Measurements from ENCODE around the gene C10orf88. TPM values are rescaled to one million over a fixed set of nuclear protein-coding genes. Genes with fewer than 3 reads are reported as not detected.

The C10orf88 gene
- total and polyA plus RNA-seq, 2 of the 13 experiments (the other 11 are each of a cell fraction or from before 2014, with no cell fraction given) = 4.6 to 11.8 TPM

GRCh38 chr10:122911889-122912484 is 42.0 kb downstream of the C10orf88 start (continued):
- peak; percentile 95 for TF ChIP-seq HMG20A (CRISPR knock-in tag; IDR thresholded peaks at IDR 0.05; ENCODE audit: borderline replicate concordance)
- TF ChIP-seq ZBTB14 (CRISPR knock-in tag; IDR thresholded peaks at IDR 0.05) = peak; percentile 77
- peak; percentile 99 for TF ChIP-seq SAFB2 (CRISPR knock-in tag; IDR thresholded peaks at IDR 0.05; ENCODE audit: borderline replicate concordance, low read depth)
- peak; percentile 65; the same call in 1 of the 3 replicates for TF ChIP-seq MXI1 (IDR thresholded peaks at IDR 0.05; ENCODE audit: borderline replicate concordance, low read depth, low read length)
- TF ChIP-seq CENPT (CRISPR knock-in tag; IDR thresholded peaks at IDR 0.05; ENCODE audit: low read depth) = peak; percentile 99
- TF ChIP-seq ZNF616 (CRISPR knock-in tag; IDR thresholded peaks at IDR 0.05; ENCODE audit: low read depth) = peak; percentile 99
- peak; percentile 99 for TF ChIP-seq ZNF776 (CRISPR knock-in tag; IDR thresholded peaks at IDR 0.05)
- TF ChIP-seq PITX1 (CRISPR knock-in tag; IDR thresholded peaks at IDR 0.05) = peak; percentile 98
- TF ChIP-seq GPN1 (CRISPR knock-in tag; IDR thresholded peaks at IDR 0.05; ENCODE audit: borderline replicate concordance) = peak; percentile 100
- peak; percentile 93 for TF ChIP-seq FOXP4 (CRISPR knock-in tag; IDR thresholded peaks at IDR 0.05)
- peak; percentile 98 for TF ChIP-seq SNAPC4 (CRISPR knock-in tag; IDR thresholded peaks at IDR 0.05)
- TF ChIP-seq THAP8 (CRISPR knock-in tag; IDR thresholded peaks at IDR 0.05; ENCODE audit: borderline replicate concordance) = peak; percentile 99
- TF ChIP-seq IRF2 (CRISPR knock-in tag; IDR thresholded peaks at IDR 0.05) = peak; percentile 99
- TF ChIP-seq TEAD2 (CRISPR knock-in tag; IDR thresholded peaks at IDR 0.05) = peak; percentile 100
- TF ChIP-seq PAF1 (CRISPR knock-in tag; IDR thresholded peaks at IDR 0.05) = peak; percentile 95
- peak; percentile 99 for TF ChIP-seq KMT2A (CRISPR knock-in tag; IDR thresholded peaks at IDR 0.05)
- peak; percentile 80 for TF ChIP-seq NR2C2 (CRISPR knock-in tag; IDR thresholded peaks at IDR 0.05; ENCODE audit: borderline replicate concordance)
- TF ChIP-seq TEAD3 (CRISPR knock-in tag; optimal IDR thresholded peaks at IDR 0.05; ENCODE audit: borderline replicate concordance) = peak; percentile 94
- TF ChIP-seq TSC22D2 (CRISPR knock-in tag; IDR thresholded peaks at IDR 0.05; ENCODE audit: borderline replicate concordance) = peak; percentile 100
- peak; percentile 100 for TF ChIP-seq ZNF510 (CRISPR knock-in tag; IDR thresholded peaks at IDR 0.05; ENCODE audit: low read depth)
- TF ChIP-seq ZNF629 (CRISPR knock-in tag; conservative IDR thresholded peaks at IDR 0.05) = peak; percentile 88
- no peak for TF ChIP-seq NONO (IDR thresholded peaks at IDR 0.05)
- TF ChIP-seq NONO (CRISPR knock-in tag; conservative IDR thresholded peaks at IDR 0.05) = peak; percentile 63; the same call in 1 of the 2 replicates

All from HepG2 (cell line).